Nephron (organoid): ENCODE data around the gene ATXN1.

ENCODE experiments used
- H3K27ac Mint-ChIP-seq, 3 experiments: 2 replicates each; pipeline ENCODE4 v1.8.0; 2020; ENCODE audit warnings: mixed read lengths in 3 of 3, mild to moderate bottlenecking in 2 of 3, moderate library complexity in 1 of 3
- H3K27me3 Mint-ChIP-seq: 2 replicates; pipeline ENCODE4 v1.8.0; 2021; ENCODE audit warnings: low read depth, mild to moderate bottlenecking, moderate library complexity, mixed read lengths
- H3K36me3 Mint-ChIP-seq: 2 replicates; pipeline ENCODE4 v1.8.0; 2020; ENCODE audit warnings: low read depth, mixed read lengths
- H3K4me1 Mint-ChIP-seq: 2 replicates; pipeline ENCODE4 v1.8.0; 2020; ENCODE audit warnings: mixed read lengths
- H3K4me3 Mint-ChIP-seq, 3 experiments: 2 replicates each; pipeline ENCODE4 v1.8.0; 2020; ENCODE audit warnings: mild to moderate bottlenecking in 3 of 3, mixed read lengths in 3 of 3, moderate library complexity in 2 of 3
- H3K9me3 Mint-ChIP-seq: 2 replicates; pipeline ENCODE4 v1.8.0; 2020; ENCODE audit warnings: mixed read lengths
- TF ChIP-seq, protein P1 (sequence below), 3 experiments: fragments of 200-600 bp; sonication (generic); IDR thresholded peaks; one replicate each; pipeline ENCODE4 v1.5.0; 2021; ENCODE audit warnings: antibody characterized with exemption in 3 of 3; ENCODE audit not compliant: unreplicated experiment in 3 of 3

ATXN1 gene

DNA sequence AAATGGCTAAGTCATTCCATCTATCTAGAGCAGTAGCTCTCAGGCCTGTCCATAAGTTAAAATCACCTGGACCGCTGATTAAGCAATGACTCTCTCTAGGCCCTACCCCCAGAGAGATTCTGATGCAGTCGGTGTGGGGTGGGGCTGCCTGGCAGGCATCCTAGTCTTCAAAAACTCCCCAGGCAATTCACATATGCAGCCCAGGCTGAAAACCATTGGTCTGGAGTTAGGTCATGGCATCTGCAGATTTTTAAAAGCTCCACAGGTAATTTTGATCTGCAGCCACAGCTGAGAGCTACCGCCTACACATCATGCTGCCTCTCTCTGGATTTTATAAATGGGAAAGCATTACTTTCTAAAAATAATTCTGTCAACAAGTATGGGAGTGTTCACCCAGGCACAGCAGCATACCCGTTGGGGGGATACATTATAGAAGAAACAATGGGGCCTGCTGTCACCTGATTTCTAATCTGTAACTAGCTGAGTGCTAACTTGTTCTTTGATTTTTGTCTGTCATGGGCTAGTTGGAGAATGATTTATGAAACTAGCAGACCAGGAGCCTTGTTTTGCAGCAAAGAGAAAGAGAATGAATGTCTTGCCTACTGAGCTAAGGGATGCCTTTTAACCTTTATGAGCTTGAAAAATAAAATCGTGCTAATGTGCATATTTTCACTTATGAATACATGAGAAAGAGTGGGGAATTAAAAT is 44.1 kb upstream of the ATXN1 start:
- H3K36me3 Mint-ChIP-seq: peaks cover 6% of the 10 kb centered on the region
- peaks cover 22% of the 10 kb centered on the region for H3K9me3 Mint-ChIP-seq
- peak overlapping the region; percentile 87 to 93 (median 92) for H3K27ac Mint-ChIP-seq
- H3K4me3 Mint-ChIP-seq: no peak overlapping the region
- H3K4me1 Mint-ChIP-seq: peaks cover 43% of the 10 kb centered on the region
- H3K27me3 Mint-ChIP-seq: no peaks in the 10 kb centered on the region
- TF ChIP-seq, protein P1, sequence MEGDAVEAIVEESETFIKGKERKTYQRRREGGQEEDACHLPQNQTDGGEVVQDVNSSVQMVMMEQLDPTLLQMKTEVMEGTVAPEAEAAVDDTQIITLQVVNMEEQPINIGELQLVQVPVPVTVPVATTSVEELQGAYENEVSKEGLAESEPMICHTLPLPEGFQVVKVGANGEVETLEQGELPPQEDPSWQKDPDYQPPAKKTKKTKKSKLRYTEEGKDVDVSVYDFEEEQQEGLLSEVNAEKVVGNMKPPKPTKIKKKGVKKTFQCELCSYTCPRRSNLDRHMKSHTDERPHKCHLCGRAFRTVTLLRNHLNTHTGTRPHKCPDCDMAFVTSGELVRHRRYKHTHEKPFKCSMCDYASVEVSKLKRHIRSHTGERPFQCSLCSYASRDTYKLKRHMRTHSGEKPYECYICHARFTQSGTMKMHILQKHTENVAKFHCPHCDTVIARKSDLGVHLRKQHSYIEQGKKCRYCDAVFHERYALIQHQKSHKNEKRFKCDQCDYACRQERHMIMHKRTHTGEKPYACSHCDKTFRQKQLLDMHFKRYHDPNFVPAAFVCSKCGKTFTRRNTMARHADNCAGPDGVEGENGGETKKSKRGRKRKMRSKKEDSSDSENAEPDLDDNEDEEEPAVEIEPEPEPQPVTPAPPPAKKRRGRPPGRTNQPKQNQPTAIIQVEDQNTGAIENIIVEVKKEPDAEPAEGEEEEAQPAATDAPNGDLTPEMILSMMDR (IDR thresholded peaks at IDR 0.05; ENCODE audit: unreplicated experiment in 3 of 3): no peak

DNA sequence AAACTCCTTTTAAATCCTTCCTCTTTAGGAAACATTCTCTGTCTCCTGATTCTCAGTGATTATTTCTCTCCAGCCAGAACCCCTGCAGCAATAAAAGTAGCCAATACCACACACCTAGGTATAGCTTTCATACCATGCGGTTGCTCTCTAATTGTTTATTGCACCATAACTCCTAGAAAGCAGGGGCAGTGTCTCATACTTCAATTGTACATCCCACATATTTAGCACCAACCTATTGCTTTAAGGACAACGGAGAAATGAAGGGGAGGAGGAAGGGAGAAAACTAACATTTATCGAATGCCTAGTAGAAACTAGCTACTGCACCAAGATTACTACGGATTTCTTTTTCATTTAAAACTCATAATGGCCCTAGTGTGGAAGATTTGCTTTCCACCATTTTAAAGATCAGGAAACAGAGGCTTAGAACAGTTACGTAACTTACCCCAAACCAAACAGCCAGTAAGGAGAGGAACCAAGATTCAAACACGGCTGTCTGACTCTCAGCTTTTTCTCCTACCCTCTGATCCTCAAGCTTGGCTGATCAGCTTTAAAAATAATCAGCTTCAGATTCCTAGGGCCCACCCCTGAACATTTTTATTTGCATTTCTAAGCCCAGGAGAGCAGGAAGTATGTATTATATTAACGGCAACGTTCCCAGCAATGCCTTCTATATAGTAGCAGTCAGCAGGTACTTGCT is 43.4 kb upstream of the ATXN1 start:
- H3K4me3 Mint-ChIP-seq: peak overlapping the region; percentile 29 to 49 (median 45)
- no peaks in the 10 kb centered on the region for H3K27me3 Mint-ChIP-seq
- TF ChIP-seq, protein P1 (IDR thresholded peaks at IDR 0.05; ENCODE audit: unreplicated experiment in 3 of 3): no peak

DNA sequence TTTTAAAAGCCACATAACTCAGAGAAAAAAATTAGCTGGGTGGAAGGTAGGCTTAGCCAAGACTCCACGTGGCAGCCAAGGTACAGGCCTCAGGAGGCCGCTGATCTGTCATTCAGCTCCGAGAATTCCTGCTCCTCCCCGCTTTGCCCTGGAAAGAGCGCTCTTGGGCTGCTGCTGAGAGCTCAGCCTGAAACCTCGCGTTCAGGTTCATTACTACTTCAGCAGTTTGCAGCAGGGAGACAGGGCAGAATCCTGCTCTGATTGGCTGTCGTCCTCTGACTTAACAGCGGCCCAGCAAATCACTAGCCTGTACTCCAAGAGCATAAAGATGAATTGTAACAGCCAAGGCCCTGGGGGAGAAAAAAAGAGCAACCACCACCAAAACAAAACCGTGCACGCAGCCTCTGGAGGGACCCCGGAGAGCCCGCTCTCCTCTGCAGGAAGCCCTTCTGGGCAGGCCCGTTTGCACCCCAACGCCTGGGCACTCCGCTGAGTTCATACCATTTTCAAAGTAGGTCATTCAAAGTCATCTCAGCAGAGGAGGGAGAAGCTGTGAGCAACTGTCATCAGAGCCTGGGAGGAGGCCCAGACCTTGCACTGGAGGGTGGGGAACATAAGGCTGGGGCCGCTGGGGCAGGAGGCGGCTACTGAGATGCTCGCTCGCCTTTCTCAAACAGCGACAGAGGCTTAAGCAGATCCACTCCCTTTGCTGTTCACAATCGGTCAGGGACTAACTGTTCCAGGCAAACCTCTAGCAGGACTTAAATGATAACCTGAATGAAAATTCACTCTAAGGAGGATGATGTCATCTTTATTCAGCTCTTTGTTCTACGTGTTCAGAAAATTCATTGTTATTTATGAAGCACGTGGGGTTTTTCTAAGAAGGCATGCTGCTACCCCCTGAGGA is 42.3 kb upstream of the ATXN1 start:
- peaks cover 54% of the 10 kb centered on the region for H3K4me1 Mint-ChIP-seq
- H3K9me3 Mint-ChIP-seq: peaks cover 6% of the 10 kb centered on the region
- no peaks in the 10 kb centered on the region for H3K36me3 Mint-ChIP-seq
- peak overlapping the region; percentile 70 to 81 (median 77) for H3K4me3 Mint-ChIP-seq
- H3K27me3 Mint-ChIP-seq: no peaks in the 10 kb centered on the region
- H3K27ac Mint-ChIP-seq: peak overlapping the region; percentile 87 to 93 (median 92)
- TF ChIP-seq, protein P1 (IDR thresholded peaks at IDR 0.05; ENCODE audit: unreplicated experiment in 3 of 3): no peak

More for the DNA sequence above, 43.4 kb upstream of the ATXN1 start:
- Mint-ChIP-seq H3K36me3 (no peaks in the 10 kb centered on the region), H3K4me1 (peaks cover 48% of the 10 kb centered on the region), H3K27ac (peak overlapping the region; percentile 87 to 93 (median 92)), H3K9me3 (peaks cover 15% of the 10 kb centered on the region)

DNA sequence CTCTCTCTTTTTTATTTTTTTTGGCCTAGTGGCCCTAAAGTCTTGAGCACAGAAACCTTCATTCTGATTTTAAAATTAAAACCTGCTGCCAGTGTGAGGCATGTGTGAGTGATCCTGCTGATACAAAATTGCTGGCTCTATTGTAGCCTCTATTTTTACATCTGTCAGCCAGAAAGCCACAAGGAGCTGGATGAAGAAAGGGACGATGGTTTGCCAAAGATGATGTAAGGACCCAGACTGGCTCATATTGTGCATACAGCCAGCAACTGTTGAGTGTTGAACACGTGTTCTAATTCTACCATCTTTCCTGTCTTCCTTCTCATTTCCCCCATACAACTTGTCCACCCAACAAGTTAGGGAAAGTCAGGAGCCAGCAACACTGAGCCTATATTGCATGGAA is 40.8 kb upstream of the ATXN1 start:
- Mint-ChIP-seq H3K36me3 (no peaks in the 10 kb centered on the region), H3K27ac (peak overlapping the region in 1 of 3 experiments; percentile 87), H3K4me1 (peaks cover 54% of the 10 kb centered on the region), H3K4me3 (no peak overlapping the region), H3K9me3 (no peaks in the 10 kb centered on the region), H3K27me3 (no peaks in the 10 kb centered on the region)
- TF ChIP-seq, protein P1 (IDR thresholded peaks at IDR 0.05; ENCODE audit: unreplicated experiment in 3 of 3): no peak

DNA sequence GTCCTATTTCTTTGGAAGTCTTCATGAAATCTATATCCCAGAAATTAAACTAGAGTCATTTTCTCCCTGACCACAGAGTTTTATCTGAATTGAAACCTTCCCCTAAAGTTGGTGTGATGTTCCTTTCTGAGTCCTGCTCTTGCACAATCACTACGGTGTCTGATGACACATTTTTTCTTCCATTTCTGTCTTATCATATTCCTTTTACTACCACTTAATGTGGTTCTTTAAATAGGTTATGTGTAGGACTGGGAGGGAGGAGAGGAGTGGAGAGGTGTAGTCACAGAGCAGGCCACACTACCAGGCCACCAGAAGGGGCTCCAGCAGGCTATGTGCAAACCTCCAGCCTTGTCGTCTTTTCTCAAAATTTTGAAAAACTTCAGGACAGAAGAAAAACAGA is 39.7 kb upstream of the ATXN1 start:
- no peaks in the 10 kb centered on the region for H3K27me3 Mint-ChIP-seq
- H3K27ac Mint-ChIP-seq: peak overlapping the region in 2 of 3 experiments; percentile 16 to 41
- TF ChIP-seq, protein P1 (IDR thresholded peaks at IDR 0.05; ENCODE audit: unreplicated experiment in 3 of 3): no peak
- H3K9me3 Mint-ChIP-seq: no peaks in the 10 kb centered on the region
- H3K4me3 Mint-ChIP-seq: no peak overlapping the region
- H3K36me3 Mint-ChIP-seq: no peaks in the 10 kb centered on the region
- peaks cover 53% of the 10 kb centered on the region for H3K4me1 Mint-ChIP-seq
